Activated T-cell treated with anti-CD3 and anti-CD28 coated beads, Interleukin-2, amount 50 U/mL, for 4 hours (primary cell): Measurements from ENCODE around the gene IDH2. TPM values are rescaled to one million over a fixed set of nuclear protein-coding genes. Genes with fewer than 3 reads are reported as not detected.

Experiments used
- ATAC-seq, 2 donors: fragments of 200-7000 bp; cut with Tn5 transposase; one replicate each; pipeline ENCODE4 v1.10.0; 2021
- DNase-seq: peaks from one replicate; pipeline ENCODE4 v3.0.0-alpha.2; 2020
- H3K27me3 Mint-ChIP-seq: one replicate; pipeline ENCODE4 v1.8.0; 2021; ENCODE audit warnings: low read depth, mixed read lengths
- H3K36me3 Mint-ChIP-seq: one replicate; pipeline ENCODE4 v1.8.0; 2022; ENCODE audit warnings: mixed read lengths; ENCODE audit not compliant: insufficient read depth
- H3K4me1 Mint-ChIP-seq: one replicate; pipeline ENCODE4 v1.8.0; 2021; ENCODE audit warnings: low read depth, mixed read lengths
- H3K4me3 Mint-ChIP-seq: one replicate; pipeline ENCODE4 v1.8.0; 2021; ENCODE audit warnings: mild to moderate bottlenecking, moderate library complexity, mixed read lengths
- H3K9me3 Mint-ChIP-seq: one replicate; pipeline ENCODE4 v1.8.0; 2021; ENCODE audit warnings: mixed read lengths
- total RNA-seq, 3 donors: library from RNA; stranded (reverse); gene quantifications; one replicate each; pipeline ENCODE4 v1.2.1, GENCODE V29; 2021

Gene IDH2
- total RNA-seq, 3 donors from 2014 or later: 32.8 to 45.1 (median 43.3) TPM

- Mint-ChIP-seq H3K9me3 (no peaks in the 10 kb centered on the region), H3K27me3 (no peaks in the 10 kb centered on the region), H3K4me1 (peaks cover 32% of the 10 kb centered on the region), H3K4me3 (peak overlapping the region; percentile 80), H3K36me3 (no peaks in the 10 kb centered on the region)
- DNase-seq (no peak), ATAC-seq (no peak)
Observed at GRCh38 chr15:90103701-90104329, 1.5 kb upstream of the IDH2 start.

GRCh38 chr15:90101130-90101968 is 919 bp downstream of the IDH2 start:
- H3K27me3 Mint-ChIP-seq: no peaks in the 10 kb centered on the region
- H3K9me3 Mint-ChIP-seq: no peaks in the 10 kb centered on the region
- DNase-seq: no peak
- peaks cover 56% of the 10 kb centered on the region for H3K4me1 Mint-ChIP-seq
- H3K4me3 Mint-ChIP-seq: peak overlapping the region; percentile 84
- H3K36me3 Mint-ChIP-seq: no peaks in the 10 kb centered on the region
- no peak for ATAC-seq

- H3K9me3 Mint-ChIP-seq: no peaks in the 10 kb centered on the region
- peak overlapping the region; percentile 84 for H3K4me3 Mint-ChIP-seq
- ATAC-seq (no peak), DNase-seq (no peak)
- H3K4me1 Mint-ChIP-seq: peaks cover 66% of the 10 kb centered on the region
- H3K27me3 Mint-ChIP-seq: no peaks in the 10 kb centered on the region
- no peaks in the 10 kb centered on the region for H3K36me3 Mint-ChIP-seq
Observed at GRCh38 chr15:90099868-90100831, 2.1 kb downstream of the IDH2 start.

DNA sequence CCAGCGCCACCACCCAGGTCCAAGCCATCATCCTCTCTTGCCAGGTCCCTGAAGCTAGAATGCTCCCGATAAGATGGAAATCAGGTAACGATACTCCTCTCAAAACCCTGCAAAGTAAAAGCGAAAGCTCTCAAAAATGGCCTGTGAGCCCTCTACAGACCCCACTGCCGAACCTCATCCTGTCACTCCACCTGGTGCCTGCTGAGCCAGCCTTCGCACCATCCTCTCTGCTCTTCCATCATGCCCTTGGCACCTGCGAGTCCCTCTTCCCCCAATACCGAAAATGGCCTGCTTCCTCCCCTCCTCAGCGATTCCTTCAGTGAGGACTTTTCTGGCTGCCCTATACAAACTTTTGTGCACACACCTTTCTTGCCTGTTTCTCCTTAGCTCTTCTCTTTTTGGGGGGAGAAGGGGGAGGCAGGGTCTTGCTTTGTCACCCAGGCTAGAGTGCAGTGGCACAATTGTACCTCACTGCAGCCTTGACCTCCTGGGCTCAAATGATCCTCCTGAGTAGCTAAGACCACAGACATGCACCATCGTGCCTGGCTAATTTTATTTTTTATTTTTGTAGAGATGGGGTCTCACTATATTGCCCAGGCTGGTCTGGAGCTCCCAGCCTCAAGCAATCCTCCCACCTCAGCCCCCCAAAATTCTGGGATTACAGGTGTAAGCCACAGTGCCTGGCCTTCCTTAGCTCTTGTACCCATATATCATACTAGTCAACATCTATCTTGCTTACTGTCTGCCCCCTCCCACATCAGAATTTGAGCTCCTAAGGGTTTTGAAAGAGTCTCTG is 3.0 kb downstream of the IDH2 start:
- no peak for ATAC-seq

GRCh38 chr15:90097475-90097874 is 4.8 kb downstream of the IDH2 start:
- ATAC-seq (peak; percentile 70 to 74), DNase-seq (peak; percentile 41)
- Mint-ChIP-seq H3K4me3 (peak overlapping the region; percentile 49), H3K27me3 (no peaks in the 10 kb centered on the region), H3K4me1 (peaks cover 76% of the 10 kb centered on the region), H3K9me3 (no peaks in the 10 kb centered on the region), H3K36me3 (no peaks in the 10 kb centered on the region)

More for the DNA sequence above, 3.0 kb downstream of the IDH2 start:
- Mint-ChIP-seq H3K4me3 (peak overlapping the region; percentile 84), H3K27me3 (no peaks in the 10 kb centered on the region), H3K9me3 (no peaks in the 10 kb centered on the region), H3K4me1 (peaks cover 74% of the 10 kb centered on the region), H3K36me3 (no peaks in the 10 kb centered on the region)
- no peak for DNase-seq

DNA sequence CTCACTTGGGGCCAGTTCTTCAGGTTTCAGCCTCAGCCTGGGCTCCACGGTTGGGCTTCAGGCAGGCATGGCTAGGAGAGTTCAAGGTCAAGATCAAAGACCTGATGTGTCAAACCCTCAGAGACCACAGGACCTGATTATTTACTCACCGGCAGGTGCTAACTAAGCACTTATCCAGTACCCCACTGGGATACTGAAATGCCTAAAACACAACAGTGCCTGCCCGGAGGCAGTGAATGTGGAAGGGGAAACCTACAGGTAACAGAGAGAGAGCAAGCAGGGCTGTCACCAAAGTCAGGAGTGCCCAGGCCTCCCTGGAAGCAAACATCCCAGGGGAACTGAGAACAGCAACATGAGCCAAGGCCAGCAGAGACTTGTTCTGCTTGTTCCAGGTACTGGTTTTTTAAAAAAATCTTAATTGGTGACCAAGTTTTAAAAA is 6.7 kb downstream of the IDH2 start:
- peaks cover 65% of the 10 kb centered on the region for H3K4me1 Mint-ChIP-seq
- peak overlapping the region; percentile 31 for H3K4me3 Mint-ChIP-seq
- no peak for ATAC-seq
- no peaks in the 10 kb centered on the region for H3K27me3 Mint-ChIP-seq
- peaks cover 2% of the 10 kb centered on the region for H3K36me3 Mint-ChIP-seq
- H3K9me3 Mint-ChIP-seq: no peaks in the 10 kb centered on the region
- DNase-seq: no peak

GRCh38 chr15:90091156-90091931 is 10.9 kb downstream of the IDH2 start:
- H3K4me3 Mint-ChIP-seq: no peak overlapping the region
- H3K9me3 Mint-ChIP-seq: no peaks in the 10 kb centered on the region
- peaks cover 26% of the 10 kb centered on the region for H3K4me1 Mint-ChIP-seq
- H3K36me3 Mint-ChIP-seq: peaks cover 16% of the 10 kb centered on the region
- no peak for DNase-seq
- no peak for ATAC-seq
- no peaks in the 10 kb centered on the region for H3K27me3 Mint-ChIP-seq

DNA sequence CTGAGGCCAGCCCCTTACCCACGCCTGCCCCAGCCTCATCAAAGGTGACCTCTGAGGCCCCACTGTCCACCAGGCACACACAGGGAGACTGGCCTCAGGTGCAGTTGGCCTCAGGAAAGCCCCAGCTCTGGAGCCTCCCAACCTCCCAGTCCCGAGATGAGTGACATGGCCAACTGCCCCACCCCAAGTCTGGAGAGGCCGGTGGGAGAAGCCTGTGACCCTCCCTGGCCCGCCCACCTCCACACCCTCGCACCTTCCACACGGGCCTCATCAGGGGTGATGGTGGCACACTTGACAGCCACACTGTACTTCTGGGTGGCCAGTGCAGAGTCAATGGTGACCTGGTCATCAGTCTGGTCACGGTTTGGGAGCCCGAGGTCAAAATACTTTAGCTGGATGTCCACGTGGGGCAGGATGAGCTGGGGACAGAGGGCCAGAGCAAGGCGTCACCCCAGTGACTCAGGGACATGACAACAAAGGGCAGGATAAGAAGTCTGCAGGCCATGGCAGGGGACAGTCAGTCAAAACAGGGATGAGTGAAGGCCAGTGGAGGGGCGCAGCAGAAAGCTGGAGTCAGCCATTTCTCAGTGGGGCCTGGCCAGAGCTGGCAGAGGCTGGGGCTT is 11.9 kb downstream of the IDH2 start:
- DNase-seq (no peak), ATAC-seq (no peak)
- Mint-ChIP-seq H3K9me3 (no peaks in the 10 kb centered on the region), H3K27me3 (no peaks in the 10 kb centered on the region), H3K4me3 (no peak overlapping the region), H3K4me1 (peaks cover 19% of the 10 kb centered on the region), H3K36me3 (peaks cover 16% of the 10 kb centered on the region)

DNA sequence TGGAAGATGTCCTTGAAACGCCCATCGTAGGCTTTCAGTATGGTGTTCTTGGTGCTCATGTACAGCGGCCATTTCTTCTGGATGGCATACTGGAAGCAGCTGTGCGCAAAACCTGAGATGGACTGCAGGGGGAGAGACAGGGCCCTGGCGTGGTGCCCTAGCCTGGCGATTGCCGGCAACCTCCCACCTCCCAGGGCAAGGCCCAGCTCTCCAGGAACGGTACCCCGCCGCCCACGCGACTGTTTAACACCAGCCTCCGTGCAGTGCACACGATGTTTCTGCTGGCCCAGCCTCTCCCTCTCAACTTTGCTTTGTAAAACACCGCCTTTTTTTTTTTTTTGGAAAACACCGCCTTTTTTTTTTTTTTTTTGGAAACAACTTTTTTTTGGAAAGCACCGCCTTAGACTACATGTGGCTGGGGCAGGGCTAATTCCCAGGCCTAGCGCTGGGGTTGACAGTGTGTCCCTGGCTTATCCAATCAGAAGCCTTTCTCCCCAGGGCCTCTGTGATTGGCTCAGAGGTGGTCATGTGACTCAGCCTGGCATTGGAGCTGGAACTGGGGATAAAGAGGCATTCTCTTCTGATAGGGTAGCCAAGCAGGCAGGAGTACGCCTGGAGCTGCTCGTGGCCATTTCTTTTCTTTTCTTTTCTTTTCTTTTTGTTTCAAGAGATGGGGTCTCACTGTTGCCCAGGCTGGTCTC is 14.7 kb downstream of the IDH2 start:
- H3K27me3 Mint-ChIP-seq: no peaks in the 10 kb centered on the region
- peaks cover 16% of the 10 kb centered on the region for H3K36me3 Mint-ChIP-seq
- H3K9me3 Mint-ChIP-seq: no peaks in the 10 kb centered on the region
- no peak for DNase-seq
- ATAC-seq: peak; percentile 63 to 64
- no peak overlapping the region for H3K4me3 Mint-ChIP-seq
- peaks cover 2% of the 10 kb centered on the region for H3K4me1 Mint-ChIP-seq

- H3K4me1 Mint-ChIP-seq: peaks cover 2% of the 10 kb centered on the region
- no peaks in the 10 kb centered on the region for H3K27me3 Mint-ChIP-seq
Observed at GRCh38 chr15:90086868-90087268, 15.4 kb downstream of the IDH2 start.

GRCh38 chr15:90085565-90085964 is 16.7 kb downstream of the IDH2 start:
- ATAC-seq: no peak
- no peaks in the 10 kb centered on the region for H3K27me3 Mint-ChIP-seq
- peaks cover 16% of the 10 kb centered on the region for H3K36me3 Mint-ChIP-seq
- peaks cover 2% of the 10 kb centered on the region for H3K4me1 Mint-ChIP-seq
- no peaks in the 10 kb centered on the region for H3K9me3 Mint-ChIP-seq
- DNase-seq: no peak
- no peak overlapping the region for H3K4me3 Mint-ChIP-seq

More at GRCh38 chr15:90086868-90087268, 15.4 kb downstream of the IDH2 start:
- H3K36me3 Mint-ChIP-seq: peaks cover 14% of the 10 kb centered on the region
- ATAC-seq (peak; percentile 77 to 78), DNase-seq (peak; percentile 43)
- H3K9me3 Mint-ChIP-seq: no peaks in the 10 kb centered on the region
- H3K4me3 Mint-ChIP-seq: no peak overlapping the region

DNA sequence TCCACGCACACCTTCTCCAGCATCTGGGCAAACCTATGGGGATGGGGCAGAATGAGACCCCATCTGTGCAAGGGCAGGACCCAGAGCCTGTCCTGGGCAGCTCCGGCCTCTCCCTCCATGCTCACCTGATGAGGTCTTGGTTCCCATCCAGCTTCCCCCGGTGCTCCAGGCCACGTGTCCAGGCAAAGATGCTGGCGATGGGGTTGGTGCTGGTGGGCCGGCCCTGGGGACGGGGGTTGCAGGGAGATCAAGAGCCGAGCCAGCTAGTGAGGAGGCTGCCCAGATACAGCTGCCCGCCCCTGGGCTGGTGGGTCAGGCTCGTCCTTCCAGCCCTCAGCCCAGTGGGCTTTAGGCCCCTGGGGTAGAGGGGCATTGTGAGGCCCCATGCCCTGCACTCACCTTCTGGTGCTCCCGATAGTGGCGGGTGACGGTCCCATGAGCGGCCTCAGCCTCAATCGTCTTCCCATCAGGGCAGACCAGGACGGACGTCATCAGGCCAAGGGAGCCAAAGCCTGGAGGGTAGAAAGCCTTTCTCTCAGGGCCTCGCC is 17.3 kb downstream of the IDH2 start:
- peaks cover 2% of the 10 kb centered on the region for H3K4me1 Mint-ChIP-seq
- ATAC-seq (no peak), DNase-seq (no peak)
- peaks cover 16% of the 10 kb centered on the region for H3K36me3 Mint-ChIP-seq
- no peaks in the 10 kb centered on the region for H3K27me3 Mint-ChIP-seq
- no peaks in the 10 kb centered on the region for H3K9me3 Mint-ChIP-seq
- H3K4me3 Mint-ChIP-seq: no peak overlapping the region
